ENCODE measurements around the gene RRN3. TPM values are rescaled to one million over a fixed set of nuclear protein-coding genes. Genes with fewer than 3 reads are reported as not detected.
"Not testable (repeated sequence)": the region's sequence is repeated elsewhere in the genome, so short reads cannot be mapped to it uniquely, and the experiment has no call there.

The RRN3 gene
- total RNA-seq, 3 donors from 2014 or later: 37.4 to 43.8 (median 38.0) TPM

DNA sequence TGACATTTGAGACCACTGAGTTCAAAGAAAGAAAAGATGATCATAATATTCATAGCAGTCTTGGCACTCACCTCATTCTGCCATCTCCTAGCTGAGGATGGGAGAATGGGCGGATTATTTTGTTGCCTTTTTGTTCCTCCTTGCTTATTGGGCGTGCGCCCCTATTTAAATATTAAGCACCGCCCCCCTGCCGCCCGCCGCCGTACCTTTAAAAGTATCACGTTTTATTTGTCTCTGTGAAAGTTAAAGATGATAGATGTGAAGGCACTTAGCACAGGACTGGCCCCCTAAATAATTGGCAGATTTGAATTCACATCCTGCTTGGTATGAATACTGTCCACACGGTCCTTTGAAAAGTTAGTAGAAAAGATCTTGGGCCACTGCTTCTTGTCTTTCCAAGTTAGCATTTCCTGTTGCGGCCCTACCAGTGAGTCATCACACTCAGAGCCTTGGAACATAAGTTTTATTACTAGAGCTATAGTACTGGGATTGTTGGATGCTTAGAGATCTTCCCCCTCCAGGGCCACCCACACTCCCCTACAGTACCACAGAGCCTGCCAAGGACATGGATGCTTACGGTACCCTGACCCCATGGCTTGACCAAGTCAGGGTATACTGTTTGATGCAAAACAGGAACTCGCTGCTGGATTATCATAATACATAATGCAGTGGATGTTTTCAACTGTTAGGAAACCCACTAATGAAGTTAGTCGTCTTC is 68.7 kb downstream of the RRN3 start:
- H3K4me1 ChIP-seq; H3K9me3 ChIP-seq; H3K4me3 ChIP-seq; intact Hi-C loops (cut with DNase I; ENCODE audit: low total_unique reads); DNase-seq (ENCODE audit: low spot score in 2 of 2); H3K27me3 ChIP-seq; H3K36me3 ChIP-seq: not testable (repeated sequence)
- peak overlapping the region in 1 of 2 donors; percentile 48 for H3K27ac ChIP-seq

DNA sequence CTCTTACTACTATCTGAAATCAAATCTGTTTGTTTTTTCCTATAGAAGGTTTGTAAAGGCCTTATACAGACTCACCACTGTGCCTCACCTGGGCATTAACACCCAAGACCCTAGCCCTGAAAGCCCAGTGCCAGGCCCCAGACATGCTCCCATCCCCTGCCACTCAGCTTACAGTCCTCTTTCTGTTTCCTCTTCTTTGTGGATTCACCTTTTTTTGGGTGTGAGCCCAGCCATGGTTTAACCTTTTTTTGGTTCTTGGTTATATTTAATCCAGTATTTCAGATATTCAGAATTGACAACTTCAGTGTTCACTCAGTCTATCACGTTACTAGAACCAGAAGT is 69.2 kb downstream of the RRN3 start:
- H3K4me3 ChIP-seq; H3K4me1 ChIP-seq; DNase-seq (ENCODE audit: low spot score in 2 of 2); H3K9me3 ChIP-seq; H3K27me3 ChIP-seq; intact Hi-C loops (cut with DNase I; ENCODE audit: low total_unique reads); H3K36me3 ChIP-seq: not testable (repeated sequence)
- H3K27ac ChIP-seq: peak overlapping the region in 1 of 2 donors; percentile 48

DNA sequence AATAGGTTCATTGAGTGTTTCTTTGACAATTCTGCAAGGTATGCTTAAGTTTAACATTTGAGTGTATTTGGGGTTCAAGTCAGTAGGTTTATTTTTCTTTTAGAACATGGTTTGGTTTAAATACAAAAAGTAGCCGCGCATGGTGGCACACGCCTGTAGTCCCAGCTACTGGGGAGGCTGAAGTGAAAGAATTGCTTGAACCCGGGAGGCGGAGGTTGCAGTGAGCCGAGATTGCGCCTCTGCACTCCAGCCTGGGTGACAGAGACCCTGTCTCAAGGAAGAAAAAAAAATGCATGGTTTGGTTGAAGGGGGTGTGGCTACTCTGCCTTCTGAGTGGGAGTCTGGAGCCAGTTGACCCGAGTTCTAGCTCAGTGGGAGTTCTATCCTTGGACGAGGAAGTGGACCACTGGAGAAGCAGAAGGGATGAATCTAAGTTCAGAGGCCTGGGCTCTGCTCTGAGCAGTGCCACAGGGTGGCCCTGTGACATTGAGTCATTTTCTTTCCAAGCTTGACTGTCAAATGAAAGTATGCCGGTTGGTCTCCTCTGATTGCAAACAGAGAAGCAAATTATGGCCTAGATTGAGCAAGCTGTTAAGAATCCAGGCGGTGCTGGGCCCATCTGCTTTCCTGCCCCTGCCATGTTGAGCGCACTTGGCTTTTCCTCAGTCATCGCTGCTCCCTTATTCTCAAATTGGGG is 70.5 kb downstream of the RRN3 start:
- H3K4me1 ChIP-seq; intact Hi-C loops (cut with DNase I; ENCODE audit: low total_unique reads); H3K27me3 ChIP-seq; DNase-seq (ENCODE audit: low spot score in 2 of 2); H3K27ac ChIP-seq; H3K4me3 ChIP-seq; H3K9me3 ChIP-seq; H3K36me3 ChIP-seq: not testable (repeated sequence)

DNA sequence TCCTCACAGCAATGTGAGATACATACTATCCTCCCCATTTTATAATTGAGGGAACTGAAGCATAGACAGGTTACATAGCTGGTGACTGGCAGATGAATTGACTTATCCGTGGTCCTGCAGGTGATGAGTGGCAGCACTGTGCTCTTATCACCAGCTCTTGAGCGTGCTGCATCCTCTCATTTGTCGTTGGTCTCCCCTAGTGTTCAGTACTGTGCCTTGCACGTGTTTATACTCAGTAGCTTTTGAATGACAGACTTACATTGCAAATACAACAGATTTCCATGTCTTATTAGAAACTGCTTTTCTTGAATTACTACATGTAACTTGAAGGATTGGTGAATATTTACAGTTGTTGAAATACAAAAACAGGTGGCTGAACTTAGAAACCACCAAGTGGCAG is 71.9 kb downstream of the RRN3 start:
- H3K27ac ChIP-seq; intact Hi-C loops (cut with DNase I; ENCODE audit: low total_unique reads): not testable (repeated sequence)

DNA sequence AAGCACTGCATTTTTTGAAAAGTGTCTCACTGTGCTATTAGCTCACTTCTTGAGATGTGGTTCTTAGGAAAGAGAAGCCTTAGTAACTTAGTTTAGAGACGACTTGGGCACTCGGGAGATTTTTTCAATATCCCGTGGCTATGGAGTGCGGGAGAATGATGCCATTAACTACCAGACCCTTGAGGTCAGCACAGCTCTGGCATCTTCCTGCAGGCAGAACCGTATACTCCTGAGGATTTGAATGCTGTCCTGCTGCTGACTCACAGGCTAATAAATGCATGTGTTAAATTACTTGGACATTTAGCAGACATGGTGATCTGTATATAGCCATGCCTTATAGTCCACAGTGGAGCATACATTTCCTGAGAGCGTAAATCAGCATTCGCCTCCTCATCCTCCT is 72.6 kb downstream of the RRN3 start:
- H3K4me3 ChIP-seq; H3K27me3 ChIP-seq; intact Hi-C loops (cut with DNase I; ENCODE audit: low total_unique reads); H3K36me3 ChIP-seq; H3K9me3 ChIP-seq; H3K27ac ChIP-seq; H3K4me1 ChIP-seq; DNase-seq (ENCODE audit: low spot score in 2 of 2): not testable (repeated sequence)

More for the DNA sequence above, 71.9 kb downstream of the RRN3 start:
- not testable (repeated sequence) for H3K36me3 ChIP-seq; DNase-seq (ENCODE audit: low spot score in 2 of 2); H3K4me1 ChIP-seq; H3K9me3 ChIP-seq; H3K4me3 ChIP-seq; H3K27me3 ChIP-seq
- TF ChIP-seq, protein P1, sequence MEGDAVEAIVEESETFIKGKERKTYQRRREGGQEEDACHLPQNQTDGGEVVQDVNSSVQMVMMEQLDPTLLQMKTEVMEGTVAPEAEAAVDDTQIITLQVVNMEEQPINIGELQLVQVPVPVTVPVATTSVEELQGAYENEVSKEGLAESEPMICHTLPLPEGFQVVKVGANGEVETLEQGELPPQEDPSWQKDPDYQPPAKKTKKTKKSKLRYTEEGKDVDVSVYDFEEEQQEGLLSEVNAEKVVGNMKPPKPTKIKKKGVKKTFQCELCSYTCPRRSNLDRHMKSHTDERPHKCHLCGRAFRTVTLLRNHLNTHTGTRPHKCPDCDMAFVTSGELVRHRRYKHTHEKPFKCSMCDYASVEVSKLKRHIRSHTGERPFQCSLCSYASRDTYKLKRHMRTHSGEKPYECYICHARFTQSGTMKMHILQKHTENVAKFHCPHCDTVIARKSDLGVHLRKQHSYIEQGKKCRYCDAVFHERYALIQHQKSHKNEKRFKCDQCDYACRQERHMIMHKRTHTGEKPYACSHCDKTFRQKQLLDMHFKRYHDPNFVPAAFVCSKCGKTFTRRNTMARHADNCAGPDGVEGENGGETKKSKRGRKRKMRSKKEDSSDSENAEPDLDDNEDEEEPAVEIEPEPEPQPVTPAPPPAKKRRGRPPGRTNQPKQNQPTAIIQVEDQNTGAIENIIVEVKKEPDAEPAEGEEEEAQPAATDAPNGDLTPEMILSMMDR (IDR thresholded peaks at IDR 0.05): peak in 1 of 3 donors; percentile 29

DNA sequence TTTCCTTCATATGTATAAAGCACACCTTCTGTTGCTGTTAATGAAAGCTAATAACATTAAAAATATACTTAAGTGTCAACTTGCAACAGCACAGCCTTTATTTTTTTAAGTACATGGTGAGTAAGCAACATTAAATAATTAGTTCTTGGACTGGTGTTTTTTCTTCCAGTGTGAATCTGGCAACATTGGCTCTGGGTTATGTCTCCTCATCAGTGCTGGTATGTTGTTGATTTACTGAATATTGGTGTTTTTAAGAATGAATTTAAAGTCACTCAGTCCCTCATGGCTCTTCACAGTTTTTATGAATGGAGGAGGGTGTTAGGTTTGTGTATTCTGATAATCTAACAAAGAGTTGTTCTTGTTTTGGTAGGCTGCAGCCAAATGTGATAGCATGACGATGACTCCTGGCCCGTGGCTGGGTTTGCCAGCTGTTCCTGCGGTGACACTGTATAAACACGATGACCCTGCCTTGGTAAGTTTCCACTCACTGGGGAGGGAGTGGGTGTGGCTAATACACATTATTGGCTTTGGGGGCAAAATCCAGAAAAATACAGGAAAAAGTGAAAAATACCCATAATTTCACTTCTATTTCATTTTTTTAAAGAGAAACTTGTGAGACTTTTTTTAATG is 77.0 kb downstream of the RRN3 start:
- H3K27me3 ChIP-seq; H3K4me3 ChIP-seq; H3K36me3 ChIP-seq; H3K9me3 ChIP-seq; DNase-seq (ENCODE audit: low spot score in 2 of 2); H3K4me1 ChIP-seq; intact Hi-C loops (cut with DNase I; ENCODE audit: low total_unique reads): not testable (repeated sequence)
- H3K27ac ChIP-seq: peak overlapping the region in 1 of 2 donors; percentile 81
- peak in 2 of 3 donors; percentile 30 to 56 for TF ChIP-seq POLR2AphosphoS5 (IDR thresholded peaks at IDR 0.05)

DNA sequence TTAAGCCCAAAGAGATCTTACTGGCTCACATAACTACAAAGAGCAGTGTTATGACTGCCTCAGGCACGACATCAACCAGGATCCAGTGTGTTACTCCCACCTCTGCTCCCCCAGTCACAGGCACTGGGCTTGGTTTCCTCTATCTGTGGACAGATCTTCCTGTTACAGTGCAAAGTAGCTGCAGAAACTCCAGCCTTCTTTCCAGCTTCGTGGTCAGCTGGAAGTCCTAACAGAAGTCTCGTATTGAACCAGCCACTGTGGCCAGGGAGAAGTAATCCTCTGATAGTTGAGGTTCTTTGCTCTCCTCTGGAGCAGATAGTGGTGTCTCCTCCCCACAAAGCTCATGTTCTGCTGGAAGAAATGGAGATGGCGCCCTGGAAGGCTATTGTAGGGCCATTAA is 77.7 kb downstream of the RRN3 start:
- intact Hi-C loops (cut with DNase I; ENCODE audit: low total_unique reads); H3K9me3 ChIP-seq; H3K36me3 ChIP-seq; H3K4me3 ChIP-seq; H3K27me3 ChIP-seq; H3K4me1 ChIP-seq; DNase-seq (ENCODE audit: low spot score in 2 of 2): not testable (repeated sequence)
- peak overlapping the region; percentile 45 to 81 for H3K27ac ChIP-seq

DNA sequence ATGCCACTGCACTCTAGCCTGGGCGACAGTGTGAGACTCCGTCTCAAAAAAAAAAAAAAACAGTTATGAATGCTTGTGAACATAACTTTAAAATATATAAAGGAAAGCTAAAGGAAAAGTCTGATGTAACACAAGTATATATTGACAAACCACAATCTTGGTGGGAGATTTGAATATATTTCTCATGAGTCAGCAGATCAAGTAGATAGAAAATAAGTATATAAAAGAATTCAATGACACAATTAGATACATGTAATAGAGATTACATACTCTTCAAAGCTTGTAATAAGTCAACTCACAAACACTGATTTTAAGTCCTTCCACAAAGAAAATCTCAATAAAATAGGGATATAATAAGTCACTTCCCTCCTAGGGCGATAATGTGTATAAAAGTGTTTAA is 78.4 kb downstream of the RRN3 start:
- H3K27ac ChIP-seq; H3K9me3 ChIP-seq; H3K4me1 ChIP-seq; H3K4me3 ChIP-seq; H3K36me3 ChIP-seq; H3K27me3 ChIP-seq; intact Hi-C loops (cut with DNase I; ENCODE audit: low total_unique reads); DNase-seq (ENCODE audit: low spot score in 2 of 2): not testable (repeated sequence)

DNA sequence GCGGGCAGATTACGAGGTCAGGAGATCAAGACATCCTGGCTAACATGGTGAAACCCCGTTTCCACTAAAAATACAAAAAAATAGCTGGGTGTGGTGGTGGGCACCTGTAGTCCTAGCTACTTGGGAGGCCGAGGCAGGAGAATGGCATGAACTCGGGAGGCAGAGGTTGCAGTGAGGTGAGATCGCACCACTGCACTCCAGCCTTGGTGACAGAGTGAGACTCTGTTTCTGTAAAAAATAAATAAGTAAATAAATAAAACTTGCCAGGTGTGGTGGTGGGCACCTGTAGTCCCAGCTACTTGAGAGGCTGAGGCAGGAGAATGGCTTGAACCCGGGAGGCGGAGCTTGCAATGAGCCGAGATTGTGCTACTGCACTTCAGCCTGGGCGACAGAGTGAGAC is 81.1 kb downstream of the RRN3 start:
- H3K36me3 ChIP-seq; H3K9me3 ChIP-seq; H3K4me3 ChIP-seq; DNase-seq (ENCODE audit: low spot score in 2 of 2); H3K27ac ChIP-seq; H3K4me1 ChIP-seq; H3K27me3 ChIP-seq; intact Hi-C loops (cut with DNase I; ENCODE audit: low total_unique reads): not testable (repeated sequence)

Other genes starting within 250 kb of the RRN3 start
- gene NPIPA1, start 156.8 kb downstream of the RRN3 start, total RNA-seq: 10 to 100 TPM; 61.0 to 82.9 (median 77.1) TPM
- gene PDXDC1, start 119.2 kb downstream of the RRN3 start, total RNA-seq: 10 to 100 TPM; 66.4 to 86.6 (median 82.9) TPM
- 10 to 100 TPM; 44.1 to 93.9 (median 65.9) TPM for gene NTAN1, start 38.2 kb downstream of the RRN3 start, total RNA-seq